Measurements from ENCODE around the gene SUPT7L.

Gene SUPT7L, protein sequence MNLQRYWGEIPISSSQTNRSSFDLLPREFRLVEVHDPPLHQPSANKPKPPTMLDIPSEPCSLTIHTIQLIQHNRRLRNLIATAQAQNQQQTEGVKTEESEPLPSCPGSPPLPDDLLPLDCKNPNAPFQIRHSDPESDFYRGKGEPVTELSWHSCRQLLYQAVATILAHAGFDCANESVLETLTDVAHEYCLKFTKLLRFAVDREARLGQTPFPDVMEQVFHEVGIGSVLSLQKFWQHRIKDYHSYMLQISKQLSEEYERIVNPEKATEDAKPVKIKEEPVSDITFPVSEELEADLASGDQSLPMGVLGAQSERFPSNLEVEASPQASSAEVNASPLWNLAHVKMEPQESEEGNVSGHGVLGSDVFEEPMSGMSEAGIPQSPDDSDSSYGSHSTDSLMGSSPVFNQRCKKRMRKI

GRCh38 chr2:27663285-27664153, at the start of gene SUPT7L, which contains the start of gene SLC4A1AP:
Gene SUPT7L (minus strand): TSS chr2:27663614. CDS start chr2:27662192, 1,422 bp downstream.
Gene SLC4A1AP (plus strand): TSS chr2:27663889. CDS start chr2:27663915, 26 bp downstream.
- TF ChIP-seq CTCF (IDR thresholded peaks at IDR 0.05) (no peak), ZFX (IDR thresholded peaks at IDR 0.05; ENCODE audit: borderline replicate concordance) (no peak)

DNA sequence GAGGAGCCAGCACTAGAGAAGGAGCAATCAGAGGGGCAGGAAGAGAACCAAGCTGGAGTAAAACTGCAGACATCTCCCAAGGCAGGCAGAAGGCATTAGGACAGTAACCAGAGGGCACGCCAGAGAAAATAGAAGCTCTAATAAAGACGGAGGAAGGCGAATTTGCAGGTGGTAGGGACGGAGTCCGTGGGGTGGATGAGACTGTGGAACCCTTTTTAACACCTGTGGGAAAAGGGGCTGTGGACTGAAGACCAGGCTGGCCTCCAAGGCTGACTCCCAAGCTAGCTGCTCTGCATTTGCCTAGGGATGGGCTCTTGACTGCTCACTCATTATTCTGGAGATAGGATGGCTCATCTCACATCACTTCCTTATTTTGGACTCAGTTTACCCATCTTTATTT, 49.8 kb upstream of the SUPT7L start:
- H3K27ac ChIP-seq, result no peak overlapping the region
- TF ChIP-seq CTCF (IDR thresholded peaks at IDR 0.05) (no peak), ZFX (IDR thresholded peaks at IDR 0.05; ENCODE audit: borderline replicate concordance) (no peak)

More at GRCh38 chr2:27663285-27664153, at the start of gene SUPT7L, which contains the start of gene SLC4A1AP:
- H3K27ac ChIP-seq, result peak within 1 kb of the TSS; percentile 88

DNA sequence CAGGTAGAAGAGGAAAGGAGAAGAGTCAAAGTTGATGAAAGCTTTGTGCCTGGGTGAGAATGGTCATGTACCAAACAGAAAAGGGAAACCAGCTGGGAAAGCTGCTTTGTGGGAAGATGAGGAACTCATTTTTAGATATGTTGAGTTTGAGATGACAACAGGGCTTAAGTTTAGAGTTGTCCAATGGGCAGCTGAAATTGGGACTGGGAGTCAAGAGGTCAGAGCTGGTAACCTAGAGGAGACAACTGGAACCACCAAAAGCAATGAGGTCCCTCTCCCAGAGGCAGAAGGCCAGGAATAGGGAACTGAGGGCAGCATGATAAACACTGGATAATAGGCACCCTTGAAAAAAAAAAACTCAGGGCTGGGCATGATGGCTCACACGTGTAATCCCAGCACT, 49.1 kb upstream of the SUPT7L start:
- H3K27ac ChIP-seq, result no peak overlapping the region
- TF ChIP-seq ZFX (IDR thresholded peaks at IDR 0.05; ENCODE audit: borderline replicate concordance) (no peak), CTCF (IDR thresholded peaks at IDR 0.05) (no peak)

- TF ChIP-seq CTCF (IDR thresholded peaks at IDR 0.05) (no peak), ZFX (IDR thresholded peaks at IDR 0.05; ENCODE audit: borderline replicate concordance) (no peak)
- no peak overlapping the region for H3K27ac ChIP-seq
Measured at GRCh38 chr2:27711804-27712203, 48.4 kb upstream of the SUPT7L start.

DNA sequence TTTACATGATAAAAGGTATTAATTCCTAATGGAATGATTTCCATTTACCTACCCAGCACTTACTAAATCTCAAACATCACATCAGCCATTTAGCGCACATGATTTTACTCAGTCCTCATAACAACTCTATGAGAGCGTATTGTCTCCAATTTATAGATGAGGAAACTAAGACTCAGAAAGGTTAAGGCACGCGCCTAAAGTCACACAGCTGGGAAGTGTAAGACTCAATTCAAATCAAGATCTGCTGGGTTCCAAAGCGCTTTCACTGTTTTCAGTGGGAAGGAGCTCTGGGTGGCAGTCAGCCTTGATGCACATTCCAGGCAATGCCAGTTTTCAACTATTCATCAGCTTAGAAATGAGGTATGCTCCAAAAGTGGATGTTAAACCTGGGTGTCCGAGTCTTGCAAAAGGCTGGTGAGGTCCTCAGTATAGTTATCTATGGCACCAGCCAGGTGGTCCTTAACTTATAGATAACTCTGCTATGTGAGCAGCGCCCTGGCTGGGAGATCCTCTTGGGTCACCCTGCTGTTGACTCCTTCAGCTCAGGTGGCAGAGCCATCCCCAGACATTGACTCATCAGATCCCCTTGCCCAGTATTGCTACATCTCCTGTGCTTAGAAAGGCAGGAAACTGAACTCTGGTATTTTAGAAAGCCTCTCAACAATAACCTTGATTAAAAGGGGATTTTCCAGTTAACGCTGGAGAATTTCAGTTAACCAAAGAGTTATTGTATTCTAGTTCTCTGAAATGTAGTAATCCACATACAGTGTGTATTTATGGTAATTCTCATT, 47.4 kb upstream of the SUPT7L start:
- no peak overlapping the region for H3K27ac ChIP-seq
- TF ChIP-seq ZFX (IDR thresholded peaks at IDR 0.05; ENCODE audit: borderline replicate concordance), result no peak
- TF ChIP-seq CTCF (IDR thresholded peaks at IDR 0.05), result no peak

GRCh38 chr2:27709960-27710575, 46.7 kb upstream of the SUPT7L start:
- no peak overlapping the region for H3K27ac ChIP-seq
- TF ChIP-seq ZFX (IDR thresholded peaks at IDR 0.05; ENCODE audit: borderline replicate concordance) (no peak), CTCF (IDR thresholded peaks at IDR 0.05) (no peak)
